NCI-H2227 (cell line): ENCODE measurements around the gene MZF1.

Source experiments
- DNase-seq: peaks from one replicate; lab custom pipeline; 2025; ENCODE audit not compliant: unreplicated experiment; lab: John Stamatoyannopoulos, UW

The MZF1 gene

DNA sequence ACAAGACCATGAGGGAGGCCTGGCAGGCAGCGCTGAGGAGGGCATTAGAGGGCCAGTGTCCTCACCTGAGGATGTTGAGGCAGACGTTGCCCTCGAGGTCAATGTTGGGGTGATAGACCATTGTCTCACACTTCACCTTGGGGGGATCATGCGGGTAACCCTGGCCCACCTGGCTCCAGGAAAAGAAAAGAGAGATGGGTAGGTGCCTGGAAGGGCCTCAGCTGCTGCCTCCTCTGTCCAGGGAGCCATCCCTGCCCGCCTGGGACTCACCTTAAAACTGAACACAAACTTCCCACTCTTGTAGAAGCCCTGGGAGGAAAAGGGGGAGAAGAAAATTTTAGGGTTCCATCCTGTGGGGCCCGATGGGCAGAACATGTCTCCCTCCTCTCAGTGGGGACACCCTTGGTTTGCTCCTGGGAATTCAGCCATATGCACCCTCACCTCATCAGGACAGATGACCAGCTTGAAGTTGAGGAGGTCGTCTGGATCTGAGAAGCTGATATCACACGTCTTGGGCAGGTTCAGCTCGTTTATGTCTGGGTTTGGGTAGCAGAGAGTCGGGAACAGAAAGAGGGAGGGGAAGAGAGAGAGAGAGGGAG is 16.4 kb downstream of the MZF1 start:
- DNase-seq = no peak

DNA sequence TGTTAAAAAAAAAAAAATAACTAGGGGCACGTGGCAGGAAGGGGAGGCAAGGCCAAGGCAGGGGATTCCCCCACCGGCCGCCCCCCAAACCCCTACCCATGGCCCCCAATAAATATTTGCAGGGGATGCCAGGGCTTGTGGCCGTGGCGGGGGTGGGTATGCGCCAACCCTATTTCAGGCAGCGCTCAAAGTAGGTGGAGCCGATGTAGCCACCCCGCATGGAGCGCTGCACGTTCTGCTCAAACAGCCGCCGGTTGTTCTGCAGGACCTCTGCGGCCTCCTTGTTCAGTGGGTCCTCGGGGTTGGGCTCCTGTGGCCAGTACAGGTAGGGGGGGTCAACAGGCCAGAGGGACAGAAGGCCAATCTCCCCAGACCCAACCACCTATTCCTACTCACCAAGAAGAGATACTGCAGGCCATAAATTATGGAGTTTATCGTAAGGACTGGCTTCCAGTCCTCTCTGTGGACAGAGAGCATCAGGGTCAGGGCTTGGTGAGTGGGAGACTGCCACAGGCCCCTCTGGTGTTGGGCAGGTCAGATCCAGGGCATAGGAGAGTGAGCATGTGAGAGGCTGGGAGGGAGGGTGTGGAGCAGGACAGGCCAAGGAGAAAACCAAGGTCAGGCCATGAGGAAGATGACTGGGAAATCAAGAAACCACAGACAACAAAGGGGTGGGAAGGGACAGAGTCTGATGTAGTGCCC is 17.1 kb downstream of the MZF1 start:
- DNase-seq = no peak

DNA sequence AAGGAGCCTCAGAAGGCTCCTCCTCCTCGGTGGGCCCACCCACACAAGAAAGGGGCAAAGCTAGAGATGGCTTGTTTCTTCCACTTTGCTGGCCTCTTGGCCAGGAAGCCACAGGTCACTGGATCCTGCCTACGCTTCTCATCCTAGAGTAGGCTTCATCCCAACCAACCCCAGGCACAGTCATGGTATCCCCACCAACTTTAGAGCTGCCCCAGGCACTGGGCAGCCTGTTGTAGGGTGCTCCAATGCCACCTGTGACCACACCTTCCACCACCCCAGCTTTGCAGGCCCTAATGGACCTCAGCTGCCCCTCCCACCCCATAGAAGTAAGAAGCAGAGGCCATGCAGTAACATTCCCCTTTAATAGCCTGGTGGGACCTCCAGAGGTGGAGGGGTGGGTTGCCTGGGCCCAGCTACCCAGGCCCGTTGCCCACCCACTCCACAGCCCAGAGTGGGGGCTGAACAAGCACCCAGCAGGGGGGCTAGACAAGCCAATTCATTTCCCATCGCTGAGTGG is 17.7 kb downstream of the MZF1 start:
- DNase-seq = no peak

DNA sequence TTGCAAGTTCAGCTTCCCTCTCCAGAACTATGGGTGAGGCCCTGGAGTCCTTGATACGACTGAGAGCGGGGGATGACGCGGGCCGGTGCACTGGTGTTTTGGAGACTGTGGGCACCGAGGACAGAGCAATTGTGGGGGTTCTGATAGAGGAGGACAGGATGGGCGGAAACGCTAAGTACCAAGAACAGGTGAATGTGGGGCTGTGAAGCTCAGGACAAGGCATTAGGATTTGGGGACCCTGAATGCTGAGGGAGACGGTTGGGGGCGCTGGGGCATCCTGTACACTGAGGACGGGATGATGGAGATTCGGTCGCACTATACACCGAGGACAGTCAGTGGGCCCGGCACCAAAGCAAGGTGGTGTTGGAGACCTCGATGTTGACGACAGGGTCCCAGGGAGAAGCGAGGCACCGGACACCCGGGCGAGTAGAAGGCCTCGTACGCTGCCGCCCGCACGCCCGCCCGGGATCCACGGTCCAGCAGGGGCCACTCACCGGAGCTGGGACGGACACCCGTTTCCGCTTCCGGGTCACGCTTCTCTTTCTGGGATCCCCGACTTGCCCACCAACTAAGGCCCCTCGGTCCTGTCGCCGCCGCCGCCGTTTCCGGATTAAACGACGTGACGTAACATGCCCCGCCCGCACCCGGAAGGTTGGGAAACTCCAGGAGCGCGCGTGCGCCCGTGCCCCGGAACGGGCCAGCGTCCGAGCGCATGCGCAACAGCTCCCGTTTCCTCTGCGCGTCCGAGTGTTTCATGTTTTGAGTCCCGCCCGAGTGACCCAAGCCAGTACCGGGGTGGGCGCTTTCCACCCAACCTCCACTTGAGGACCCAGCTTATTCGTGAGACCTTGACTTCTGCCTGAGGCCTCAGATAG is 18.4 kb downstream of the MZF1 start, which contains the start of gene CHMP2A:
Gene CHMP2A, minus strand, starts transcription at position 612 of the 875 bp plus-strand sequence. CDS start 893 bp downstream, outside the sequence.
- no peak for DNase-seq

DNA sequence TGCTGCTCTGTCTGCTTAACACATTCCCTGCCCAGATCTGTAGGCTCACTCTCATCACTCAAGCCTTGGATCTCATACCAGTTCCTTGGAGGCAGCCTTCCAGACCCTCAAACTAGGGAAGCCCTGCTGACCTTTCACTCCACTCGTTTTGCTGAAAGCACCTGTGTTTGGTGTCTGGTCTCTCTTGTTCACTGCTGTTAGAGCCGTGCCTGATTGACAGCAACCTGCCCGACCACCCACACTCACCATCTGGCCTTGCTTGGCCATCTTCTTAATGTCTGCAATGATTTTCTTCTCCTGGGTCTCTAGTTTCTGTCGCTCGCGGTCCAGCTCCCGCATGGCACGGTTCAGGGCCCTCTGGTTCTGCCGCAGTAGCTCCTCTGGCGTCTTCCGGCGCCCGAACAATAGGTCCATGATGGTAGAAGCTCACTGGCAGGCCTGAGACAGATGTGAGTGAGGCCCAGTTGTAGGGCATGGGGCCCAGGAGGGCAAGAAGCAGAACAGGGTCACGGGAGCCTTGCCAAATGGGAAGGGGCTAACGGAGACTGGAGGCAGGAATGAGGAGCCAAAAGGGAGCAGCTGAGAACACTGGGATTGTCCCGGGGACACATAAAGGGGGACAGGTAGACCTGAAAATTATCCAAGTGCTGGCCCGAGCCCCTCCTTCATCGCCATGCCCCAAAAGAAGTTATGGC is 19.2 kb downstream of the MZF1 start:
- DNase-seq = no peak

DNA sequence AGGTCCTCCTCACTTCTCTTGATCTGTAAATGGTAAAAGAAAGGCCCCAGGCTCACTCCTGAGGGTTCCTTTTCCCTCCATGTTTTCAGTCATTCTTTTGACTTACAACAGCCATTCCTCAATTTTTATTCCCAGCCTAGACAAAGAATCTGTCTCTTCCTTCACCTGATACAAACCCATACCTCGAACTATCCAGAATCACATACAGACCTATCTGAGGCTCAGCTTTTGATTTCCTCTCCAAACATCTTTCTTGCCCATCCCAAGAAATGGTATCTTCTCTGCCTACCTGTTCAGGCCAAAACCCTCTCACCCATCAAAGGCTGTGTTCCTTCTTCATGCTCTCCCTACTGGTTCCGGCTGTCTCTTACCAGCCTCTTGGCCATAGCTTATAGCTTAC is 20.5 kb downstream of the MZF1 start:
- DNase-seq = no peak

DNA sequence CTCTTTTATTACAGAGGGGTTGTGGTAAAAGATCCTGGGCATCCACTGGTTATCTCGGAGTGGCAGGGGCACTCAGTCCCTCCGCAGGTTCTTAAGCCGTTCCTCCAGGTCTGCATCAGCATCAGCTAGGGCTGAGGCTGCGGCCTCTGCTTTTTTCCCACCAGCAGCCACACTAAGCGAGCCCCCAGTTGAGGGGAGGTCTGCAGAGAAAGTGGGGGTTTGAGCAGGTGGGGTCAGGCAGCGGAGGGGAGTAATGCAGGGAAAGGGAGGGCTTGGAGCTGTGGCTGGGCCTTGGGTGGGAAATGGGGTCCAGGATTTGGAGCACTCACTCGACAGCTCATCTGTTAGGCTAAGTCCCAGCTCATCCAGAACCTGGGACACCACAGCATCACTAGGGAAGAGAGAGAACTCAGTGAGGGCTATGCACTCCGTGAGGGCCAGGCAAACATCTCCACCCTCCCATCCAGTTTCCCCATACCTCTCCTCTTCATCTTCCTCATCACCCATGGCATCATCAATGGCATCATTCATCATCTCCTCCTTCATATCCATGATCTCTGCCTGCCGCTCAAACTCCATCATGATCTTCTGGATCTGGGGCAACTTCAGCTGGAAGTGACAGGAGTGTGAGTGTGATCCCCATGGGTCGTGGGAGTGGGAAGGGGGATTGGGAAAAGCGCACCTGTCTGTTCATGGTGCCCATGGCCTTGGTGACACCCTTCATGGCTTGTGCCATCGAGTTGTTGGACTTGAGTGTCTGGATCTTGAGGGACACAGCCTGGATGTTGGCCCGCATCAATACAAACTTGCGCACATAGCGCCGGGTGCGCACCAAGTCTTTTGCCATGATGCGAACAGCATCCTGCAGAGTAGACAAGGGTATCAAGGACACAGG is 21.3 kb downstream of the MZF1 start:
- no peak for DNase-seq

DNA sequence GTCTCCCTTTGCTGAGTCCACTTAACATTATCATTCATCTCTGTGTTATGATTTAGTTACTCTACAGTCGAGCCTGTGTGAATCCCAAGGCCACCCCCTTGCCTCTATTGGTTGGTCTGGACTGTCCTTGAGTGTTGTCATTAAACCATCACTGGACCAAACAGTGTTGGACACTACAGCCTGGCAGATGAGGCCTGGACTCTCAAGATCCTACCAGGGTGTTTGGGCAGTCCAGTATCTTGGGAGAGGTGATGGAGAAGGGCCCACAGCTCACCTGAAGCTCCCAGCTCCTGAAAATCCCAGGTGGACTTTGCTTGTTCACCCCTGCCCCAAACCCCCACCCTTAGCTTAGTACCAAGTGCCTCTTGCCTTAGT is 22.0 kb downstream of the MZF1 start:
- no peak for DNase-seq

DNA sequence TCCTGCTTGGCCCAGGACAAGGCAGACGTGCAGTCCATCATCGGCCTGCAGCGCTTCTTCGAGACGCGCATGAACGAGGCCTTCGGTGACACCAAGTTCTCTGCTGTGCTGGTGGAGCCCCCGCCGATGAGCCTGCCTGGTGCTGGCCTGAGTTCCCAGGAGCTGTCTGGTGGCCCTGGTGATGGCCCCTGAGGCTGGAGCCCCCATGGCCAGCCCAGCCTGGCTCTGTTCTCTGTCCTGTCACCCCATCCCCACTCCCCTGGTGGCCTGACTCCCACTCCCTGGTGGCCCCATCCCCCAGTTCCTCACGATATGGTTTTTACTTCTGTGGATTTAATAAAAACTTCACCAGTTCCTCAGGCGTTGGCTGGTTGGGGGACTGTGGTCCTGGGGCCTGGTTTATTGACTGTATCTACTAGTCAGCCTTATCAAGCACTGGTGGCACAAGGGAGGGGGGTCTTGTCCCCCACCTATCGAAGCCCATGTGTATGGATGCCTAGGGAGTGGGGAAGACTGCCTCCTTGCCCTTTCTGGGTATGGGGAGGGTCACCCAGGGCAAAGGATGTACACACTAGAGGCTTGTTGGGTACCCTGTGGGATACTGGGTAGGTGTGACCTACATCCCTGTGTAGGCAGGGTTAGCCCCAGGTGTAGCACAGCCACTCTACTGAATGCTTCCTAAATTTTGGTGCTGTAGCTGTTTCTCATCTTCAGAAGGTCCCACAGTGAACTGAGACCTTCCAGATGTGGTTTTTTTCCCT is 22.6 kb downstream of the MZF1 start:
- no peak for DNase-seq

DNA sequence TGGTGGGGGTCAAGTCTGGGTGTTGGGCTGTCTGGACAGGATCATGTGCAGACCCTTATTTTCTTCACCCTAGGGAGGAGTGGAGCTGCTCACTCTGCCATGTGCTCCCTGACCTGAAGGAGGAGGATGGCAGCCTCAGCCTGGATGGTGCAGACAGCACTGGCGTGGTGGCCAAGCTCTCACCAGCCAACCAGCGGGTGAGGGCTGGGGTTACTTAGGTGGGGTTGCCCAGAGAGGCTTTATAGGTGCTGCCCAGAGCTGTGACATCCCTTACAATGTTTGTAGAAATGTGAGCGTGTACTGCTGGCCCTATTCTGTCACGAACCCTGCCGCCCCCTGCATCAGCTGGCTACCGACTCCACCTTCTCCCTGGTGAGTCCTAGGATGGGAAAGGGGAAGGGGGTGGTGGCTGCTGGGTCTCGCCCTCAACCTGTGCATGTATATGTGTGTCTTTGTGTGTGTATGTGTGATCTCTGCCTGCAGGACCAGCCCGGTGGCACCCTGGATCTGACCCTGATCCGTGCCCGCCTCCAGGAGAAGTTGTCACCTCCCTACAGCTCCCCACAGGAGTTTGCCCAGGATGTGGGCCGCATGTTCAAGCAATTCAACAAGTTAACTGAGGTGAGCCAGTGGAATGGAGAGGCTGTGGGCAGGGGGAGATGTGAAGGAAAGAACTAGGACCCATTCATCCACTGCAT is 23.3 kb downstream of the MZF1 start:
- DNase-seq = no peak

DNA sequence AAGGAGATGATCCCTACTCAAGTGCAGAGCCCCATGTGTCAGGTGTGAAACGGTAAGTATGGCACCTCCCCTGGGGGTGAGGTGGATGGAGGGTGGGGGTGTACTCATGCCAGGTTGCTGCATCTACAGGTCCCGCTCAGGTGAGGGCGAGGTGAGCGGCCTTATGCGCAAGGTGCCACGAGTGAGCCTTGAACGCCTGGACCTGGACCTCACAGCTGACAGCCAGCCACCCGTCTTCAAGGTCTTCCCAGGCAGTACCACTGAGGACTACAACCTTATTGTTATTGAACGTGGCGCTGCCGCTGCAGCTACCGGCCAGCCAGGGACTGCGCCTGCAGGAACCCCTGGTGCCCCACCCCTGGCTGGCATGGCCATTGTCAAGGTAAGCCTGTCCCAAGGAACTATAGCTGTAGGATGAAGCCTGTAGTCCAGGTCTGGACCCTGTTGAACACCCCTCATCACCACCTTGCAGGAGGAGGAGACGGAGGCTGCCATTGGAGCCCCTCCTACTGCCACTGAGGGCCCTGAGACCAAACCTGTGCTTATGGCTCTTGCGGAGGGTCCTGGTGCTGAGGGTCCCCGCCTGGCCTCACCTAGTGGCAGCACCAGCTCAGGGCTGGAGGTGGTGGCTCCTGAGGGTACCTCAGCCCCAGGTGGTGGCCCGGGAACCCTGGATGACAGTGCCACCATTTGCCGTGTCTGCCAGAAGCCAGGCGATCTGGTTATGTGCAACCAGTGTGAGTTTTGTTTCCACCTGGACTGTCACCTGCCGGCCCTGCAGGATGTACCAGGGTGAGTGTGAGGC is 24.1 kb downstream of the MZF1 start:
- no peak for DNase-seq

DNA sequence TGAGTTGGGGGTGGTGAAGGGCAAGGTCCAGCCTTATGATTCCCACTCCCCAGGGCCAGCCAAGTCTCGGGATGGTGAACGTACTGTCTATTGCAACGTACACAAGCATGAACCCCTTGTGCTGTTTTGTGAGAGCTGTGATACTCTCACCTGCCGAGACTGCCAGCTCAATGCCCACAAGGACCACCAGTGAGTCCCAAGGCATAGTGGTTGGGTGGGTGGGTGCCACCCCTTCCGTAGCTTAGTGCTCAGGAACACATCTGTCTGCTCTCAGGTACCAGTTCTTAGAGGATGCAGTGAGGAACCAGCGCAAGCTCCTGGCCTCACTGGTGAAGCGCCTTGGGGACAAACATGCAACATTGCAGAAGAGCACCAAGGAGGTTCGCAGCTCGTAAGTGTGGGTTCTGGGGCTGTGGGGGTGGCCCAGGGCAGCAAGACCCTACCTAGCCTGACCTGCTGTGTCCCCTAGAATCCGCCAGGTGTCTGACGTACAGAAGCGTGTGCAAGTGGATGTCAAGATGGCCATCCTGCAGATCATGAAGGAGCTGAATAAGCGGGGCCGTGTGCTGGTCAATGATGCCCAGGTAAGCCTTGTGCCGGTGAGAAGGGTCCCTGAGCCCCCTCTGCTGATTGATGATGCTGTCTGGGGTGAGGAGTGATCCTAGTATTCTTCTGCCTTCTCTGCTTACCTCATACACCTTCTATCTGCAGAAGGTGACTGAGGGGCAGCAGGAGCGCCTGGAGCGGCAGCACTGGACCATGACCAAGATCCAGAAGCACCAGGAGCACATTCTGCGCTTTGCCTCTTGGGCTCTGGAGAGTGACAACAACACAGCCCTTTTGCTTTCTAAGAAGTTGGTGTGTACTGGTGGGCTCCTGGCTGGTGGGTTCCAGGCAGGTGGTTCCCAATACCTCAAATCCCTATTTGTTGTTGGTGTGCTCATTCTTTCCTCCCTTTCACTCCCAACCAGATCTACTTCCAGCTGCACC is 25.5 kb downstream of the MZF1 start:
- no peak for DNase-seq

DNA sequence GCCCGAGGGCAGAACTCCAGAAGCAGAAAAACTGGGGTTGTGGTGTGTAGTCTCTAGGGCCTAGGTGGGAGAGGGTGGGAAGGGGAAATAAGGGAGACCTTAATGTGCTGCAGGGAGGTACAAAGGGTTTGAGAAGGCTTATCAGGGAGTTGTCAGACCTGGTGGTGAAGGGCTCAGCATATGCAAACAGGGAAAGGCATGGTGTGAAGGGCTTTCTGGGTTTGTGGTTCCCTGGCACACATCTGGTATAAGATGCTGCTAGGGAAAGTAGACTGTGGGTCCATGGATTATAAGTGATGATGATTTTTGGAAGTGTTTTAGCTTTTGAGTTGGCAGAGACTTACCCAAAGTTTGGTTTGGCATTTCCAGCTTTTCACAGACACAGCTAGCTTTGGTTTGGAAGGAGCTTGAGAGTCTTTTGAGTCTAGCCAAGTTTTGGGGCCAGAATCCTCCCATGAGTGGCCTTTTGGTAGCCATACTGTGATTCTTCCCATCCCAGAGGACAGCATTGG is 27.1 kb downstream of the MZF1 start:
- no peak for DNase-seq

DNA sequence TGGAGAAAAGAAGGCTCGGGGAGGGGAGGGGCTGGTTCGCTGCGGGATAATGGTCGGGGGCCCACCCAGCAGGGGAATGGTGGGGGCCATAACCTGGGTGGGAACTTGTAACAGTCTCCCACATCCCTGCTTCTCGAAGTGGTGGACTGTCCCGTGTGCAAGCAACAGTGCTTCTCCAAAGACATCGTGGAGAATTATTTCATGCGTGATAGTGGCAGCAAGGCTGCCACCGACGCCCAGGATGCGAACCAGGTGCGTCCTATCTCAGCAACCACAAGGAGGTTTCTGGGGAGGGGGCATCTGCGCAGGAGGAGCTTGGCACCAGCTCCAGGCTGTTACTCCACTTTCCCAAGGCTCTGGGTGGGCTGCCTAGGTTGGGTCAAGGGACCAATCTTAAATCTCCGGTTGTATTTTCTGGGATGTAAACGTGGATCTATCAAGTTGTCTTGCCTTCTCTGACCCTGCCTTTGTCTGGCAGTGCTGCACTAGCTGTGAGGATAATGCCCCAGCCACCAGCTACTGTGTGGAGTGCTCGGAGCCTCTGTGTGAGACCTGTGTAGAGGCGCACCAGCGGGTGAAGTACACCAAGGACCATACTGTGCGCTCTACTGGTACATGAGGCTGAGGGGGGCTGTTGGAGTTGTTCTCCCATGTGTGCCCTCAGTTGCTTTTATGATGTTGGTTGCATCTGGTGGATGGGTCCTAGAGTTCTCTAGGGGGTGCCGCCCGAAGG is 27.7 kb downstream of the MZF1 start:
- no peak for DNase-seq

DNA sequence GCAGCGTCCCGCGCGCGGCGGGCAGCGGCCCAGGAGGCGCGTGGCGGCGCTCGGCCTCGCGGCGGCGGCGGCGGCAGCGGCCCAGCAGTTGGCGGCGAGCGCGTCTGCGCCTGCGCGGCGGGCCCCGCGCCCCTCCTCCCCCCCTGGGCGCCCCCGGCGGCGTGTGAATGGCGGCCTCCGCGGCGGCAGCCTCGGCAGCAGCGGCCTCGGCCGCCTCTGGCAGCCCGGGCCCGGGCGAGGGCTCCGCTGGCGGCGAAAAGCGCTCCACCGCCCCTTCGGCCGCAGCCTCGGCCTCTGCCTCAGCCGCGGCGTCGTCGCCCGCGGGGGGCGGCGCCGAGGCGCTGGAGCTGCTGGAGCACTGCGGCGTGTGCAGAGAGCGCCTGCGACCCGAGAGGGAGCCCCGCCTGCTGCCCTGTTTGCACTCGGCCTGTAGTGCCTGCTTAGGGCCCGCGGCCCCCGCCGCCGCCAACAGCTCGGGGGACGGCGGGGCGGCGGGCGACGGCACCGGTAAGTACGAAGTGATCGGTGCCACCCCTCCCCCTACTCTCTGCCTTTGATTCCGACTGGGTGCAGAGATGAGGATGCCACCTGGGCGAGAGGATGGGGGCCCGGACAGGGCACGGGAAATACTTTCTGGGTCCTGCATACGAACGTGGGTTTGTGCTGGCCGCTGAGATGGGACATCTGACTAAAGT is 28.4 kb downstream of the MZF1 start:
- no peak for DNase-seq
